Breast epithelium (tissue), 3 donors: ENCODE measurements around the gene PPP1R1A.

Experiments
- CTCF ChIP-seq, 3 donors: fragments of 450-650 bp; IDR thresholded peaks; one replicate each; pipeline ENCODE4 v1.5.1; 2016 to 2017; ENCODE audit warnings: antibody characterized with exemption in 3 of 3, mild to moderate bottlenecking in 3 of 3, moderate library complexity in 3 of 3
- POLR2A ChIP-seq: fragments of 450-650 bp; IDR thresholded peaks from one replicate; pipeline ENCODE4 v1.6.1; 2016; ENCODE audit warnings: antibody characterized with exemption, mild to moderate bottlenecking, moderate library complexity
- POLR2AphosphoS5 ChIP-seq, 3 donors: sonication (generic); formaldehyde crosslinking; IDR thresholded peaks; one replicate each; pipeline ENCODE4 v1.6.1; 2017; ENCODE audit warnings: antibody characterized with exemption in 3 of 3

- TF ChIP-seq POLR2AphosphoS5 (IDR thresholded peaks at IDR 0.05) = no peak
- no peak for TF ChIP-seq CTCF (IDR thresholded peaks at IDR 0.05)
- no peak for TF ChIP-seq POLR2A
Measured at GRCh38 chr12:54631551-54631950, 43.1 kb upstream of the PPP1R1A start.
